ENCODE data around the gene ASPG. TPM values are rescaled to one million over a fixed set of nuclear protein-coding genes. Genes with fewer than 3 reads are reported as not detected.

The ASPG gene
- total and polyA plus RNA-seq, 2 donors (not counting 3 experiments of a cell fraction or from before 2014, with no cell fraction given): not detected

- CTCF ChIA-PET: no interaction called here
- no peak overlapping the region for H3K27ac ChIP-seq (ENCODE audit: insufficient read depth, low read depth, low read length)
- dilution Hi-C loops (cut with MboI; ENCODE audit: extremely low pct_ligation_motif_present, low sequenced_read_pairs) (no loop called here), intact Hi-C loops (cut with micrococcal nuclease) (no loop called here)
- H3K9ac ChIP-seq (replicated peaks; ENCODE audit: extremely low read depth, insufficient read depth, low read length): no peak overlapping the region
- no peak overlapping the region for H3K4me3 ChIP-seq (replicated peaks in 1 of 3; ENCODE audit: insufficient read depth in 1 of 3, low read depth in 1 of 3, low read length in 3 of 3)
- H3K27me3 ChIP-seq (ENCODE audit: control insufficient read depth in 2 of 2, insufficient read depth in 2 of 2, low read length in 2 of 2): peaks cover 28% of the 10 kb centered on the region in 2 experiments
- no peak for DNase-seq (ENCODE audit: low read depth, low spot score)
- TF ChIP-seq EZH2 (IDR thresholded peaks at IDR 0.05; ENCODE audit: borderline replicate concordance, low read depth, low read length, severe bottlenecking) (no peak), POLR2A (IDR thresholded peaks at IDR 0.05; ENCODE audit: low read depth, low read length) (no peak), MAX (IDR thresholded peaks at IDR 0.05; ENCODE audit: insufficient read depth, insufficient read length) (no peak), GATA2 (IDR thresholded peaks at IDR 0.05; ENCODE audit: insufficient read depth, insufficient read length, low read depth, low read length) (no peak), MYC (IDR thresholded peaks at IDR 0.05; ENCODE audit: low read depth, low read length) (no peak), POLR2AphosphoS5 (IDR thresholded peaks at IDR 0.05; ENCODE audit: insufficient read depth, low read depth, low read length) (no peak), JUN (IDR thresholded peaks at IDR 0.05; ENCODE audit: borderline replicate concordance, insufficient read depth, insufficient read length, low read depth) (no peak)
- no peaks in the 10 kb centered on the region for H4K20me1 ChIP-seq (replicated peaks; ENCODE audit: control insufficient read depth, extremely low read depth, insufficient read depth, low read length)
- no peaks in the 10 kb centered on the region for H3K9me1 ChIP-seq (replicated peaks; ENCODE audit: control insufficient read depth, extremely low read depth, insufficient read depth, low read length)
- no peaks in the 10 kb centered on the region for H3K79me2 ChIP-seq (ENCODE audit: control insufficient read depth, insufficient read depth, low read length)
- POLR2A ChIA-PET: no interaction called here
- H3K4me1 ChIP-seq (ENCODE audit: control insufficient read depth, extremely low read depth, insufficient read depth, low read length): no peaks in the 10 kb centered on the region
- no peak overlapping the region for H3K4me2 ChIP-seq (ENCODE audit: insufficient read depth, low read length)
- no peaks in the 10 kb centered on the region for H3K9me3 ChIP-seq (replicated peaks; ENCODE audit: control insufficient read depth, insufficient read depth, low read length)
- no peak for FAIRE-seq
- BruUV-seq (replicated peaks): no TSS peak
- no peaks in the 10 kb centered on the region for H3K36me3 ChIP-seq (ENCODE audit: control insufficient read depth in 2 of 2, extremely low read depth in 1 of 2, insufficient read depth in 2 of 2, low read length in 2 of 2)
- no peak overlapping the region for H2AFZ ChIP-seq (ENCODE audit: low read depth, low read length)
Observed at GRCh38 chr14:104119488-104120251, 34.2 kb downstream of the ASPG start.

- POLR2A ChIA-PET: no interaction called here
- FAIRE-seq (no peak), DNase-seq (ENCODE audit: low read depth, low spot score) (no peak)
- Histone ChIP-seq H2AFZ (ENCODE audit: low read depth, low read length) (no peak overlapping the region), H3K79me2 (ENCODE audit: control insufficient read depth, insufficient read depth, low read length) (no peaks in the 10 kb centered on the region), H3K4me3 (replicated peaks in 1 of 3; ENCODE audit: insufficient read depth in 1 of 3, low read depth in 1 of 3, low read length in 3 of 3) (no peak overlapping the region), H3K27ac (ENCODE audit: insufficient read depth, low read depth, low read length) (no peak overlapping the region), H3K9me3 (replicated peaks; ENCODE audit: control insufficient read depth, insufficient read depth, low read length) (no peaks in the 10 kb centered on the region), H3K36me3 (ENCODE audit: control insufficient read depth in 2 of 2, extremely low read depth in 1 of 2, insufficient read depth in 2 of 2, low read length in 2 of 2) (no peaks in the 10 kb centered on the region), H3K9ac (replicated peaks; ENCODE audit: extremely low read depth, insufficient read depth, low read length) (no peak overlapping the region), H3K4me2 (ENCODE audit: insufficient read depth, low read length) (no peak overlapping the region), H4K20me1 (replicated peaks; ENCODE audit: control insufficient read depth, extremely low read depth, insufficient read depth, low read length) (no peaks in the 10 kb centered on the region), H3K9me1 (replicated peaks; ENCODE audit: control insufficient read depth, extremely low read depth, insufficient read depth, low read length) (no peaks in the 10 kb centered on the region), H3K27me3 (ENCODE audit: control insufficient read depth in 2 of 2, insufficient read depth in 2 of 2, low read length in 2 of 2) (peaks cover 28% of the 10 kb centered on the region in 2 experiments), H3K4me1 (ENCODE audit: control insufficient read depth, extremely low read depth, insufficient read depth, low read length) (no peaks in the 10 kb centered on the region)
- intact Hi-C loops (cut with micrococcal nuclease): no loop called here
- CTCF ChIA-PET: no interaction called here
- TF ChIP-seq GATA2 (IDR thresholded peaks at IDR 0.05; ENCODE audit: insufficient read depth, insufficient read length, low read depth, low read length) (no peak), EZH2 (IDR thresholded peaks at IDR 0.05; ENCODE audit: borderline replicate concordance, low read depth, low read length, severe bottlenecking) (no peak), CTCF (IDR thresholded peaks at IDR 0.05; ENCODE audit: extremely low read depth in 1 of 2, insufficient read depth in 1 of 2, low read depth in 1 of 2, low read length in 2 of 2) (no peak), FOS (IDR thresholded peaks at IDR 0.05; ENCODE audit: borderline replicate concordance, insufficient read depth, low read length) (no peak), MYC (IDR thresholded peaks at IDR 0.05; ENCODE audit: low read depth, low read length) (no peak), MAX (IDR thresholded peaks at IDR 0.05; ENCODE audit: insufficient read depth, insufficient read length) (no peak), POLR2AphosphoS5 (IDR thresholded peaks at IDR 0.05; ENCODE audit: insufficient read depth, low read depth, low read length) (no peak), JUN (IDR thresholded peaks at IDR 0.05; ENCODE audit: borderline replicate concordance, insufficient read depth, insufficient read length, low read depth) (no peak), POLR2A (IDR thresholded peaks at IDR 0.05; ENCODE audit: low read depth, low read length) (no peak)
- dilution Hi-C loops (cut with MboI; ENCODE audit: extremely low pct_ligation_motif_present, low sequenced_read_pairs): no loop called here
- BruUV-seq (replicated peaks): no TSS peak
Observed at GRCh38 chr14:104120281-104120741, 34.8 kb downstream of the ASPG start.

Data from endothelial cell of umbilical vein (primary cell).